ENCODE measurements around the gene PUS10. TPM values are rescaled to one million over a fixed set of nuclear protein-coding genes. Genes with fewer than 3 reads are reported as not detected.

The PUS10 gene
- total RNA-seq, 6 donors from 2014 or later: 6.1 to 28.3 (median 10.3) TPM

GRCh38 chr2:60960706-60961105, 57.3 kb downstream of the PUS10 start:
- no peak for TF ChIP-seq POLR2AphosphoS5 (IDR thresholded peaks at IDR 0.05)
- TF ChIP-seq POLR2A (IDR thresholded peaks at IDR 0.05): no peak
- no peak for TF ChIP-seq CTCF (IDR thresholded peaks at IDR 0.05)
- no peak for TF ChIP-seq EP300 (IDR thresholded peaks at IDR 0.05)
- H3K9me3 ChIP-seq: no peaks in the 10 kb centered on the region

GRCh38 chr2:60959501-60959900, 58.6 kb downstream of the PUS10 start:
- TF ChIP-seq POLR2A (IDR thresholded peaks at IDR 0.05): no peak
- no peak for TF ChIP-seq POLR2AphosphoS5 (IDR thresholded peaks at IDR 0.05)
- H3K36me3 ChIP-seq: no peaks in the 10 kb centered on the region
- no peaks in the 10 kb centered on the region for H3K4me1 ChIP-seq
- no peak overlapping the region for H3K27ac ChIP-seq
- DNase-seq (peak in 1 of 2 donors; percentile 34), ATAC-seq (ENCODE audit: low FRiP score in 2 of 2) (no peak)
- no peaks in the 10 kb centered on the region for H3K27me3 ChIP-seq
- 65 to 77% methylated on average over 5 to 7 of the region's 7 CpGs for WGBS, 2 donors
- H3K9me3 ChIP-seq: no peaks in the 10 kb centered on the region
- no peak overlapping the region for H3K4me3 ChIP-seq

More at GRCh38 chr2:60960706-60961105, 57.3 kb downstream of the PUS10 start:
- Histone ChIP-seq H3K4me1 (no peaks in the 10 kb centered on the region), H3K36me3 (no peaks in the 10 kb centered on the region), H3K27ac (peak overlapping the region in 1 of 4 donors; percentile 44), H3K4me3 (no peak overlapping the region), H3K27me3 (no peaks in the 10 kb centered on the region)
- no peak for DNase-seq
- ATAC-seq (ENCODE audit: low FRiP score in 2 of 2): no peak
- 90 to 96% methylated on average over 1 of the region's 1 CpG for WGBS, 2 donors

GRCh38 chr2:60958800-60959199, 59.3 kb downstream of the PUS10 start:
- no peak for ATAC-seq (ENCODE audit: low FRiP score in 2 of 2)
- WGBS, 2 donors: 64% methylated on average over 3 of the region's 3 CpGs
- no peak overlapping the region for H3K27ac ChIP-seq

GRCh38 chr2:60958361-60958760, 59.7 kb downstream of the PUS10 start:
- Histone ChIP-seq H3K36me3 (peaks cover 0 to 7% (median 3%) of the 10 kb centered on the region in 4 donors), H3K4me1 (no peaks in the 10 kb centered on the region), H3K4me3 (no peak overlapping the region), H3K27ac (no peak overlapping the region), H3K27me3 (no peaks in the 10 kb centered on the region), H3K9me3 (no peaks in the 10 kb centered on the region)
- no peak for DNase-seq
- TF ChIP-seq CTCF (IDR thresholded peaks at IDR 0.05) (no peak), EP300 (IDR thresholded peaks at IDR 0.05) (no peak), POLR2AphosphoS5 (IDR thresholded peaks at IDR 0.05) (no peak), POLR2A (IDR thresholded peaks at IDR 0.05) (no peak)
- WGBS, 2 donors: 94 to 100% methylated on average over 3 of the region's 3 CpGs
- no peak for ATAC-seq (ENCODE audit: low FRiP score in 2 of 2)

More at GRCh38 chr2:60958800-60959199, 59.3 kb downstream of the PUS10 start:
- Histone ChIP-seq H3K27me3 (no peaks in the 10 kb centered on the region), H3K4me1 (no peaks in the 10 kb centered on the region), H3K36me3 (peaks cover 0 to 3% (median 1%) of the 10 kb centered on the region in 4 donors), H3K9me3 (no peaks in the 10 kb centered on the region), H3K4me3 (no peak overlapping the region)
- DNase-seq: no peak
- TF ChIP-seq CTCF (IDR thresholded peaks at IDR 0.05) (no peak), POLR2AphosphoS5 (IDR thresholded peaks at IDR 0.05) (no peak), POLR2A (IDR thresholded peaks at IDR 0.05) (no peak), EP300 (IDR thresholded peaks at IDR 0.05) (no peak)

GRCh38 chr2:60957643-60958042, 60.4 kb downstream of the PUS10 start:
- Histone ChIP-seq H3K27me3 (no peaks in the 10 kb centered on the region), H3K27ac (no peak overlapping the region), H3K4me3 (no peak overlapping the region), H3K4me1 (no peaks in the 10 kb centered on the region), H3K9me3 (no peaks in the 10 kb centered on the region), H3K36me3 (peaks cover 0 to 15% (median 3%) of the 10 kb centered on the region in 4 donors)
- DNase-seq (no peak), ATAC-seq (ENCODE audit: low FRiP score in 2 of 2) (no peak)
- 85% methylated on average over 4 to 5 of the region's 5 CpGs for WGBS, 2 donors
- no peak for TF ChIP-seq POLR2A (IDR thresholded peaks at IDR 0.05)
- TF ChIP-seq CTCF (IDR thresholded peaks at IDR 0.05): no peak
- TF ChIP-seq POLR2AphosphoS5 (IDR thresholded peaks at IDR 0.05): no peak
- no peak for TF ChIP-seq EP300 (IDR thresholded peaks at IDR 0.05)
